Kidney (tissue), 14 donors: Measurements from ENCODE around the gene CD99L2. TPM values are rescaled to one million over a fixed set of nuclear protein-coding genes. Genes with fewer than 3 reads are reported as not detected.

Source experiments
- DNase-seq, 5 donors: peaks; one replicate each; pipeline ENCODE4 v3.0.0-alpha.2; 2013 to 2020
- FAIRE-seq: peaks from 2 replicates; lab custom pipeline; 2012; peaks lifted over from hg19 to GRCh38; lab: Jason Lieb, UNC
- H3K27ac ChIP-seq, 2 donors: one replicate each; pipeline ENCODE4 v1.7.0; 2013; ENCODE audit warnings: low read depth in 2 of 2, low read length in 2 of 2, inconsistent platforms in 1 of 2
- H3K27me3 ChIP-seq: one replicate; pipeline ENCODE4 v1.7.1; 2013; ENCODE audit warnings: low read length, inconsistent platforms; ENCODE audit not compliant: control insufficient read depth, insufficient read depth
- H3K36me3 ChIP-seq, 3 donors: one replicate each; pipeline versions ENCODE4 v1.7.0 to v1.7.1; 2013; ENCODE audit warnings: low read length in 3 of 3, control low read depth in 1 of 3, inconsistent platforms in 1 of 3; ENCODE audit not compliant: insufficient read depth in 3 of 3, control insufficient read depth in 2 of 3
- H3K4me1 ChIP-seq, 3 donors: one replicate each; pipeline versions ENCODE4 v1.7.0 to v1.7.1; 2013; ENCODE audit warnings: low read length in 3 of 3, inconsistent platforms in 1 of 3, low read depth in 1 of 3; ENCODE audit not compliant: control insufficient read depth in 2 of 3, insufficient read depth in 2 of 3
- H3K4me3 ChIP-seq, 3 donors: one replicate each; pipeline versions ENCODE4 v1.7.0 to v1.8.1; 2013; ENCODE audit warnings: low read length in 3 of 3, control low read depth in 1 of 3, inconsistent platforms in 1 of 3
- H3K9ac ChIP-seq, 3 donors: one replicate each; pipeline versions ENCODE4 v1.7.0 to v1.7.1; 2013; ENCODE audit warnings: low read length in 3 of 3, control low read depth in 1 of 3, inconsistent platforms in 1 of 3
- H3K9me3 ChIP-seq, 3 donors: one replicate each; pipeline versions ENCODE4 v1.7.0 to v1.7.1; 2013; ENCODE audit warnings: low read length in 3 of 3, control low read depth in 1 of 3, inconsistent platforms in 1 of 3; ENCODE audit not compliant: control insufficient read depth in 2 of 3, insufficient read depth in 1 of 3
- CTCF ChIP-seq: IDR thresholded peaks from 3 replicates; pipeline ENCODE4 v1.5.1; 2012; ENCODE audit warnings: mild to moderate bottlenecking, moderate library complexity, borderline replicate concordance; ENCODE audit not compliant: insufficient read depth; ENCODE audit errors: extremely low read depth
- intact Hi-C: fragments of 100-400 bp; cut with DNase I; formaldehyde crosslinking; loops from one replicate; pipeline ENCODE4 v1.11.1; 2022
- polyA plus RNA-seq: library from polyadenylated mRNA; stranded (reverse); fragments of 350-450 nt; fragmentation: Illumina TruSeq; extraction: RNeasy Lipid Tissue Mini Kit (QIAGEN cat#74804); gene quantifications from one replicate; pipeline ENCODE4 v1.2.3, GENCODE V29; 2014; ENCODE audit warnings: low read depth, low replicate concordance; ENCODE audit not compliant: insufficient read depth
- total RNA-seq: library from RNA; stranded (reverse); fragmentation: NEBNext Ultra II Directional; extraction: Animal tissue kit (Norgen Biotek cat#: 25700); gene quantifications from one replicate; pipeline ENCODE4 v1.2.1, GENCODE V29; 2021
- donor health status: control.
- donor health status: control.
- donor health status: control.
- donor health status: control.
- donor health status: control.
- donor health status: DM: yes; HTN: yes; CAD: no.
- donor health status: Normal renal cell carcinoma (clear cell type).

The CD99L2 gene
- total and polyA plus RNA-seq, 2 donors from 2014 or later = 30.9 to 38.0 TPM

- TF ChIP-seq CTCF = no peak
- DNase-seq (no peak), FAIRE-seq (no peak)
- Histone ChIP-seq H3K9ac (no peak overlapping the region), H3K36me3 (no peaks in the 10 kb centered on the region), H3K4me1 (no peaks in the 10 kb centered on the region), H3K27ac (no peak overlapping the region), H3K9me3 (no peaks in the 10 kb centered on the region), H3K27me3 (no peaks in the 10 kb centered on the region), H3K4me3 (no peak overlapping the region)
- intact Hi-C loops = no loop called here
Measured at GRCh38 chrX:150941580-150941979, 43.1 kb upstream of the CD99L2 start.

- H3K9ac ChIP-seq = no peak overlapping the region
- intact Hi-C loops = no loop called here
- H3K36me3 ChIP-seq = no peaks in the 10 kb centered on the region
- H3K27me3 ChIP-seq = no peaks in the 10 kb centered on the region
- H3K4me3 ChIP-seq = no peak overlapping the region
- no peak overlapping the region for H3K27ac ChIP-seq
- no peaks in the 10 kb centered on the region for H3K9me3 ChIP-seq
- DNase-seq (no peak), FAIRE-seq (no peak)
- H3K4me1 ChIP-seq = no peaks in the 10 kb centered on the region
- TF ChIP-seq CTCF = no peak
Measured at GRCh38 chrX:150940844-150941495, 42.5 kb upstream of the CD99L2 start.

GRCh38 chrX:150936556-150936955 is 38.1 kb upstream of the CD99L2 start:
- Histone ChIP-seq H3K9me3 (no peaks in the 10 kb centered on the region), H3K36me3 (no peaks in the 10 kb centered on the region), H3K27ac (no peak overlapping the region), H3K27me3 (no peaks in the 10 kb centered on the region), H3K9ac (no peak overlapping the region), H3K4me1 (no peaks in the 10 kb centered on the region), H3K4me3 (no peak overlapping the region)
- no peak for TF ChIP-seq CTCF
- no peak for DNase-seq
- FAIRE-seq = no peak
- intact Hi-C loops = no loop called here

GRCh38 chrX:150935467-150935866 is 37.0 kb upstream of the CD99L2 start:
- FAIRE-seq (no peak), DNase-seq (peak in 3 of 5 donors; percentile 6 to 74 (median 10))
- no peaks in the 10 kb centered on the region for H3K27me3 ChIP-seq
- H3K9me3 ChIP-seq = no peaks in the 10 kb centered on the region
- no peak for TF ChIP-seq CTCF
- intact Hi-C loops = no loop called here
- no peak overlapping the region for H3K27ac ChIP-seq
- no peaks in the 10 kb centered on the region for H3K36me3 ChIP-seq
- no peaks in the 10 kb centered on the region for H3K4me1 ChIP-seq
- no peak overlapping the region for H3K4me3 ChIP-seq
- H3K9ac ChIP-seq = no peak overlapping the region
